Lung (tissue), 12 donors: ENCODE data around the gene CCDC137. TPM values are rescaled to one million over a fixed set of nuclear protein-coding genes. Genes with fewer than 3 reads are reported as not detected.

Experiments
- ATAC-seq: fragments of 200-7000 bp; cut with Tn5 transposase; one replicate; pipeline ENCODE4 v1.9.1; 2020; ENCODE audit warnings: moderate number of reproducible peaks; ENCODE audit not compliant: insufficient read depth, low FRiP score
- DNase-seq, 3 donors: peaks; one replicate each; pipeline ENCODE4 v3.0.0-alpha.2; 2013 to 2017
- H3K27ac ChIP-seq, 2 donors: one replicate each; pipeline ENCODE4 v1.5.1; 2013; ENCODE audit warnings: mild to moderate bottlenecking in 2 of 2, moderate library complexity in 2 of 2, control low read depth in 1 of 2, inconsistent platforms in 1 of 2, low read depth in 1 of 2, low read length in 1 of 2
- H3K27me3 ChIP-seq, 3 donors: one replicate each; pipeline ENCODE4 v1.5.1; 2013; ENCODE audit warnings: low read length in 2 of 3; ENCODE audit not compliant: control insufficient read depth in 3 of 3, insufficient read depth in 3 of 3
- H3K36me3 ChIP-seq, 4 donors: one replicate each; pipeline ENCODE4 v1.5.1; 2013; ENCODE audit warnings: low read length in 4 of 4, mild to moderate bottlenecking in 1 of 4, moderate library complexity in 1 of 4; ENCODE audit not compliant: control insufficient read depth in 4 of 4, insufficient read depth in 4 of 4
- H3K4me1 ChIP-seq, 5 donors: one replicate each; pipeline ENCODE4 v1.5.1; 2013; ENCODE audit warnings: low read length in 5 of 5, mild to moderate bottlenecking in 2 of 5, moderate library complexity in 1 of 5; ENCODE audit not compliant: control insufficient read depth in 5 of 5, insufficient read depth in 5 of 5
- H3K4me3 ChIP-seq: one replicate; pipeline ENCODE4 v1.5.1; 2013; ENCODE audit warnings: mild to moderate bottlenecking, control low read depth, moderate library complexity
- H3K9ac ChIP-seq, 2 donors: one replicate each; pipeline ENCODE4 v1.5.1; 2013; ENCODE audit warnings: low read length in 2 of 2, control low read depth in 1 of 2; ENCODE audit not compliant: insufficient read depth in 1 of 2
- H3K9me3 ChIP-seq, 4 donors: one replicate each; pipeline ENCODE4 v1.5.1; 2013; ENCODE audit warnings: low read length in 3 of 4, mild to moderate bottlenecking in 1 of 4, moderate library complexity in 1 of 4; ENCODE audit not compliant: control insufficient read depth in 4 of 4, insufficient read depth in 3 of 4
- CTCF ChIP-seq: IDR thresholded peaks from 2 replicates; pipeline ENCODE4 v1.5.1; 2012; ENCODE audit warnings: mild to moderate bottlenecking; ENCODE audit errors: control extremely low read depth, extremely low read depth
- WGBS, 2 donors: extraction: QIAGEN DNeasy Blood & Tissue Kit; methylation state at CpG; one replicate each; pipeline ENCODE4 v1.1.7; 2013; 5-methylcytosine and 5-hydroxymethylcytosine counted together
- polyA plus RNA-seq, 2 donors: library from polyadenylated mRNA; stranded (reverse); fragments of 200-250 nt; gene quantifications; one replicate each; pipeline ENCODE4 v1.2.1, GENCODE V29; 2013
- total RNA-seq, 2 donors: library from RNA; depleted of rRNA in 1 of 2; stranded (reverse); fragments of >200 nt in 1 of 2; gene quantifications; one replicate each; pipeline ENCODE4 v1.2.1, GENCODE V29; 2014 to 2021
- donor health status: control.
- donor health status: control.
- donor health status: Bipolar disorder and iron deficiency.
- donor health status: healthy.
- donor health status: DM: yes; HTN: yes; CAD: no.

Gene CCDC137
- total and polyA plus RNA-seq, 4 donors = 10.2 to 23.6 (median 16.7) TPM

GRCh38 chr17:81621494-81622130 lies 44.9 kb upstream of the CCDC137 start:
- H3K9ac ChIP-seq = peak overlapping the region in 1 of 2 donors; percentile 14
- ATAC-seq (no peak), DNase-seq (peak; percentile 66 to 91 (median 85))
- TF ChIP-seq CTCF = no peak
- H3K27ac ChIP-seq = peak overlapping the region in 1 of 2 donors; percentile 55
- H3K36me3 ChIP-seq = peaks cover 34 to 44% (median 39%) of the 10 kb centered on the region in 4 donors
- peaks cover 0 to 15% (median 8%) of the 10 kb centered on the region in 5 donors for H3K4me1 ChIP-seq
- no peak overlapping the region for H3K4me3 ChIP-seq
- H3K27me3 ChIP-seq = no peaks in the 10 kb centered on the region
- H3K9me3 ChIP-seq = no peaks in the 10 kb centered on the region
- 80 to 90% methylated on average over 11 of the region's 11 CpGs for WGBS, 2 donors

- no peaks in the 10 kb centered on the region for H3K27me3 ChIP-seq
- ATAC-seq = no peak
- H3K9ac ChIP-seq = no peak overlapping the region
- H3K9me3 ChIP-seq = no peaks in the 10 kb centered on the region
- H3K36me3 ChIP-seq = peaks cover 16 to 25% (median 21%) of the 10 kb centered on the region in 4 donors
- peaks cover 0 to 6% (median 0%) of the 10 kb centered on the region in 5 donors for H3K4me1 ChIP-seq
- H3K4me3 ChIP-seq = no peak overlapping the region
- no peak overlapping the region for H3K27ac ChIP-seq
- DNase-seq = no peak
- TF ChIP-seq CTCF = no peak
- 88 to 89% methylated on average over 8 of the region's 8 CpGs for WGBS, 2 donors
Observed at GRCh38 chr17:81630274-81630673, 36.3 kb upstream of the CCDC137 start.

- DNase-seq = no peak
- no peak overlapping the region for H3K9ac ChIP-seq
- ATAC-seq = no peak
- H3K4me3 ChIP-seq = no peak overlapping the region
- no peaks in the 10 kb centered on the region for H3K27me3 ChIP-seq
- 64 to 80% methylated on average over 7 of the region's 7 CpGs for WGBS, 2 donors
- TF ChIP-seq CTCF = no peak
- peaks cover 7 to 21% (median 13%) of the 10 kb centered on the region in 4 donors for H3K36me3 ChIP-seq
- no peak overlapping the region for H3K27ac ChIP-seq
- no peaks in the 10 kb centered on the region for H3K9me3 ChIP-seq
- peaks cover 0 to 13% (median 8%) of the 10 kb centered on the region in 5 donors for H3K4me1 ChIP-seq
Observed at GRCh38 chr17:81631482-81631881, 35.1 kb upstream of the CCDC137 start.
